ENCODE results near the gene PSMD3.
"Not testable (repeated sequence)": the region's sequence is repeated elsewhere in the genome, so short reads cannot be mapped to it uniquely, and the experiment has no call there.

Gene PSMD3

DNA sequence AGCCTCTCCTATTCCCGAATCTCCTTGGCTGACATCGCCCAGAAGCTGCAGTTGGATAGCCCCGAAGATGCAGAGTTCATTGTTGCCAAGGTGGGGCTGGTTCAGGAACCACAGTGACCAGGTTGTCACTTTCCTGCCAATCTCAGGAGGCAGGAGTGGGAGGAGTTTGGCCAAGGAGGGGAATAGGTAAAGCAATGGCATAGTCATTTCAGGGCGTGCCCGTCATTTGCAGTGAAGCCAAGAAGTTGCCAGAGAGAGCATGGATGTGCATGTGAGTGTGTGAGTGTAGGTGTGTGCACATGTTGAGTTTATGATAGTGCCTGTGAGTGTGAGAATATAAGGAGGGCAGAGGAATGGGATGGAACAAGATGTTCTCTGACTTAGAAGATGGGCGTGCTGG lies 14.8 kb downstream of the PSMD3 start:
- in situ Hi-C loops (cut with HindIII; ENCODE audit: low sequenced_read_pairs), result no loop called here

DNA sequence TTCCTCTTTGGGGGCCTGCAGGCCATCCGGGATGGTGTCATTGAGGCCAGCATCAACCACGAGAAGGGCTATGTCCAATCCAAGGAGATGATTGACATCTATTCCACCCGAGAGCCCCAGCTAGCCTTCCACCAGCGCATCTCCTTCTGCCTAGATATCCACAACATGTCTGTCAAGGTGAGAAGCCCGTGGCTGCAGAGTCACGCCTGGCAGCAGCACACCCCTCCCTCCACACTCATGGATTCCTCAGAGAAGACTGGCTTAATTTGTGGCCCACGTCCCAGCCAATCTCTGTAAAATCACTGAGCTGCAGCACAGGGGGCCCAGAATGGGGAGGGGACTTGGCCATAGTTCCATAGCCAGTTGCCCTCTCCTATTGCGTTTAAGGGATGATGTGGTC lies 15.6 kb downstream of the PSMD3 start:
- in situ Hi-C loops (cut with HindIII; ENCODE audit: low sequenced_read_pairs), result no loop called here

DNA sequence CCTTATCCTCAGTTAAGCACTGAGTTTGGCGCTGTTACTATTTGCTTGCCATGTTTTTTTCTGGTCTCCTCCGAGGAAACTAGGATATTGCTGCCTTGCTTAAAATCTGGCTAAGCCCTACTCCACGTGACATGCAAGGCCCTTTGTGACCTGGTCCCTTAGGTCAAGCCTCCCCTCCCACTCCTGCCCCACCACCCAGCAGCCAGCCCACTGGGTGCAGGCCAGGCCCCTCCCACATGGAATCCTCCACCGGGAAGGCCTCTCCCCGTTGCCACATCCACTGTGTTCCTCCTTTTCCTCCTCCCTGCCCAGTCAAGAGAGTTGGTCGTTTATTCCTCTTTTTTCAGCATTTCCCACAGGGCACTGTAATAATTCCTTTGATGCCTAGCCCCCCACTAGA lies 16.2 kb downstream of the PSMD3 start:
- in situ Hi-C loops (cut with HindIII; ENCODE audit: low sequenced_read_pairs), result no loop called here

DNA sequence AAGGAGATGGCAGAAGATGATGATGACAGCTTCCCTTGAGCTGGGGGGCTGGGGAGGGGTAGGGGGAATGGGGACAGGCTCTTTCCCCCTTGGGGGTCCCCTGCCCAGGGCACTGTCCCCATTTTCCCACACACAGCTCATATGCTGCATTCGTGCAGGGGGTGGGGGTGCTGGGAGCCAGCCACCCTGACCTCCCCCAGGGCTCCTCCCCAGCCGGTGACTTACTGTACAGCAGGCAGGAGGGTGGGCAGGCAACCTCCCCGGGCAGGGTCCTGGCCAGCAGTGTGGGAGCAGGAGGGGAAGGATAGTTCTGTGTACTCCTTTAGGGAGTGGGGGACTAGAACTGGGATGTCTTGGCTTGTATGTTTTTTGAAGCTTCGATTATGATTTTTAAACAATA lies 16.9 kb downstream of the PSMD3 start:
- in situ Hi-C loops (cut with HindIII; ENCODE audit: low sequenced_read_pairs), result no loop called here

DNA sequence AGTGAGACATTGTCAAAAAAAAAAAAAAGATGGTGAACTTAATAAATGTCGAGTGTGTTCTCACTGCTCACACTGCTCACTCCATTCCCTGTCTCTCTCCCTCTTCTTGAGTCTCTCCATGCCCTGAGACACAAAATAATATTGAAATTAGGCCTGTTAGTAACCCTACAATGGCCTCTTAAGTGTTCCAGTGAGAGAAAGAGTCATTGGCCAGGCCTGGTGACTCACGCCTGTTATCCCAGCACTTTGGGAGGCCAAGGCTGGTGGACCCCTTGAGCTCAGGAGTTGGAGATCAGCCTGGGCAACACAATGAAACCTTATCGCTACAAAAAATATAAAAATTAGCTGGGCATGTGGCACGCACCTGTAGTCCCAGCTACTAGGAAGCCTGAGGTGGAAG lies 18.5 kb downstream of the PSMD3 start:
- in situ Hi-C loops (cut with HindIII; ENCODE audit: low sequenced_read_pairs), result no loop called here

DNA sequence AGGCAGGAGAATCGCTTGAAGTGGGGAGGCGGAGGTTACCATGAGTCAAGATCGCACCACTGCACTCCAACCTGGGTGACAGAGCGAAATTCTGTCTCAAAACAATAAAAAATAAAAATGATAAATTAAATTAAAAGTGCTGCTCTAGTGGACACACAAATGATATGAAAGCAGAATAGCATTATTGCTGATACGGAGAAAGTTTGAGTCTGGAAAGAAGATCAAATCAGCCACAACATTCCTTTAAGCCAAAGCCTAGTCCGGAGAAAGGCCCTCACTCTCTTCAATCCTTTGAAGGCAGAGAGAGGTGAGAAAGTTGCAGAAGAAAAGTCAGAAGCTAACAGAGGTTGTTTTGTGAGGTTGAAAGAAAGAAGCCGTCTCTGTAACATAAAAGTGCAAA lies 19.6 kb downstream of the PSMD3 start:
- in situ Hi-C loops (cut with HindIII; ENCODE audit: low sequenced_read_pairs), result no loop called here

DNA sequence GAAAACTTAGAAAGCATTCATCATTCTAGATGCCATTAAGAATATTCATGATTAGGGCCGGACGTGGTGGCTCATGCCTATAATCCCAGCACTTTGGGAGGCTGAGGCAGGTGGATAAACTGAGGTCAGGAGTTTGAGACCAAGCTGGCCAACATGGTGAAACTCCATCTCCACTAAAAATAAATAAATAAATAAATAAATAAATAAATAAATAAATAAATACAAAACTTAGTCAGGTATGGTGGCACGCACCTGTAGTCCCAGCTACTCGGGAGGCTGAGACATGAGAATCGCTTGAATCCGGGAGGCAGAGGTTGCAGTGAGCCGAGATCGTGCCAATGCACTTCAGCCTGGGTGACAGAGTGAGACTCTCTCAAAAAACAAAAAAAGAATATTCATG lies 20.7 kb downstream of the PSMD3 start:
- in situ Hi-C loops (cut with HindIII; ENCODE audit: low sequenced_read_pairs), result not testable (repeated sequence)

DNA sequence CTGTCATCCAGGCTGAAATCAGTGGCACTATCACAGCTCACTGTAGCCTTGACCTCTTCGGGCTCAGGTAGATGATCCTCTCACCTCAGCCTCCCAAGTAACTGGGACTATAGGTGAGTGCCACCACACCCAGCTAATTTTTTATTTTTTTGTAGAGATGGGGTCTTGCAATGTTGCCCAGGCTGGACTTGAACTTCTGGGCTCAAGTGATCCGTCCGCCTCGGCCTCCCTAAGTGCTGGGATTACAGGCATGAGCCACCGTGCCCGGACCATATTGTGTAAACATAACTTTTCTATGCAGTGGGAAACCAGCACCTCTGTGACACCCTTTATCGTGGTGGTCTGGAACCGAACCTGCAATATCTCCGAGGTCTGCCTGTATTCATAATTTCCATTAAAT lies 23.5 kb downstream of the PSMD3 start:
- in situ Hi-C loops (cut with HindIII; ENCODE audit: low sequenced_read_pairs), result no loop called here

DNA sequence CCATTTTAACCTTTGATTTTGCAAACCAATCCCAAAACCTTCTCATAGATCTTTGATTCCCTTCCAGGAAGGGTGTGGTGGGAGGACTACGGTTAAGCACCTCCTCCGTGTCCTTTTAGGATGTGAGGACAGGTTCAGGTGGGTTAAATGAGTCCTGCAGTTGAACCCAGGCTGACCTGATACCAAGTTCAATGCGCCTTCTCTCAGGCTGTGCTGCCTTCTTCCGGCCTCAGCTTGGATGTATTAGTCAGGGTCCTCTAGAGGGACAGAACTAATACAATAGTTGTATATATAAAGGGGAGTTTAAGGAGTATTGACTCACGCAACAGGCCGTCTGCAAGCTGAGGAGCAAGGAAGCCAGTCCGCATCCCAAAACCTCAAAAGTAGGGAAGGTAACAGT lies 24.1 kb downstream of the PSMD3 start:
- in situ Hi-C loops (cut with HindIII; ENCODE audit: low sequenced_read_pairs), result no loop called here

DNA sequence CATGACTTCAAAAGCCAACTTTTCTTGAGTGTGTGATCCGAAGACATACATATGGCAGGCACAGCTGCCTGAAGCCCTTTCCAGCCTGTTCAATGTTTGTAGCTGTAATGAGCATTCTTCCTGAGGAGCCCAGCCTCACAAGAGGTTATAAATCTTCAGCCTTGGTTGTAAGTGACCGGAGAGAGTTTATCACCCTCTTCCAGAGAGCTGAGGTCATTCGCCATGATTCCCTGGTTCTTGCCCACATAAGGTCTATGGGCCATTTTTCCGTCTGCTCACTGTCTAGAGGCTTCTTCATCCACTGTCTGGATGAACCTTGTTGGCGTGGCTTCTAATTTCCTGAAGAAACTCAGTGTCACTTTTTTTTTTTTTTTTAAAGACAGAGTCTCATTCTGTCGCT lies 24.9 kb downstream of the PSMD3 start:
- in situ Hi-C loops (cut with HindIII; ENCODE audit: low sequenced_read_pairs), result no loop called here

DNA sequence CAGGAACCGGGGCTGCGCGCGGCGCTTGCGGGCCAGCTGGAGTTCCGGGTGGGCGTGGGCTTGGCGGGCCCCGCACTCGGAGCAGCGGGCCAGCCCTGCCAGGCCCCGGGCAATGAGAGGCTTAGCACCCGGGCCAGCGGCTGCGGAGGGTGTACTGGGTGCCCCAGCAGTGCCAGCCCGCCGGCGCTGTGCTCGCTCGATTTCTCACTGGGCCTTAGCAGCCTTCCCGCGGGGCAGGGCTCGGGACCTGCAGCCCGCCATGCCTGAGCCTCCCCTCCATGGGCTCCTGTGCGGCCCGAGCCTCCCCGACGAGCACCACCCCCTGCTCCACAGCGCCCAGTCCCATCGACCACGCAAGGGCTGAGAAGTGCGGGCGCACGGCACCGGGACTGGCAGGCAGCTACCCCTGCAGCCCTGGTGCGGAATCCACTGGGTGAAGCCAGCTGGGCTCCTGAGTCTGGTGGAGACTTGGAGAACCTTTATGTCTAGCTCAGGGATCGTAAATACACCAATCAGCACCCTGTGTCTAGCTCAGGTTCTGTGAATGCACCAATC lies 30.4 kb downstream of the PSMD3 start:
- in situ Hi-C loops (cut with HindIII; ENCODE audit: low sequenced_read_pairs), result not testable (repeated sequence)

DNA sequence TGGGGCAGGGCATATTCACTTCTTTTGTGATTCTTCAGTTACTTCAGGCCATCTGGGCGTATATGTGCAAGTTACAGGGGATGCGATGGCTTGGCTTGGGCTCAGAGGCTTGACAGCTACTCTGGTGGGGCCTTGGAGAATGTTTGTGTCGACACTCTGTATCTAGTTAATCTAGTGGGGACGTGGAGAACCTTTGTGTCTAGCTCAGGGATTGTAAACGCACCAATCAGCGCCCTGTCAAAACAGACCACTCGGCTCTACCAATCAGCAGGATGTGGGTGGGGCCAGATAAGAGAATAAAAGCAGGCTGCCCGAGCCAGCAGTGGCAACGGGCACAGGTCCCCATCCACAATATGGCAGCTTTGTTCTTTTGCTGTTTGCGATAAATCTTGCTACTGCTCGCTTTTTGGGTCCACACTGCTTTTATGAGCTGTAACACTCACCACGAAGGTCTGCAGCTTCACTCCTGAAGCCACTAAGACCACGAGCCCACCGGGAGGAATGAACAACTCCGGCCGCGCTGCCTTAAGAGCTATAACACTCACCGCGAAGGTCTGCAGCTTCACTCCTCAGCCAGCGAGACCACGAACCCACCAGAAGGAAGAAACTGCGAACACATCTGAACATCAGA lies 31.5 kb downstream of the PSMD3 start:
- in situ Hi-C loops (cut with HindIII; ENCODE audit: low sequenced_read_pairs), result not testable (repeated sequence)

DNA sequence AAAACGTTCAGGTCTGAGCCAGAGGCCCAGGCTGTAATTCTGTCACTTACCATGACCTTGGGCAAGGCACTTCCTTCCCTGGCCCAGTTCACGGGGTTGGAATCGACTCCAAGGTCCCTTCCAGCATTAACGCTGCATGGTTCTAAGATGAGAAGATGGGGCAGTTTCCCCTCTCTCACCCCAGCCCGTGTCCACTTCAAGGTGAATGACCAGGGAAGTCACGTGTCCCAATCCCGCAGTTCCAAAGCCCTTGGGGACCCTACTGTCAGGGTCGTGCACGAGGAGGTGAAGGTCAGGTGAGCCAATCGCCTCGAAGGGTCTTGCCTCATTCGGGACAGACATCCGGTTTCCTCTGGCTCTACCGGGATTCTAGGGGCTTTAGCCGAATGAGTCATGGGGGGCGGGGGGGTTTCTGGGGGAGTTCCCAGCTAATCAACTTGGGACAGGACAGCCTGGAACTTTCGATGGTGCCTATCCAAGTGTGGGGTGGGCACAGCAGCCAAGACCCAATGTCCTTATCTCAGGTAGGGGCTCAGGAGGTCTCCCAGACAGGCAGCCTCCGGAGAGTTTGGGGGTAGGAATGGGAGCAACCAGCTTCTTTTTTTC lies 33.9 kb downstream of the PSMD3 start:
- in situ Hi-C loops (cut with HindIII; ENCODE audit: low sequenced_read_pairs), result no loop called here

DNA sequence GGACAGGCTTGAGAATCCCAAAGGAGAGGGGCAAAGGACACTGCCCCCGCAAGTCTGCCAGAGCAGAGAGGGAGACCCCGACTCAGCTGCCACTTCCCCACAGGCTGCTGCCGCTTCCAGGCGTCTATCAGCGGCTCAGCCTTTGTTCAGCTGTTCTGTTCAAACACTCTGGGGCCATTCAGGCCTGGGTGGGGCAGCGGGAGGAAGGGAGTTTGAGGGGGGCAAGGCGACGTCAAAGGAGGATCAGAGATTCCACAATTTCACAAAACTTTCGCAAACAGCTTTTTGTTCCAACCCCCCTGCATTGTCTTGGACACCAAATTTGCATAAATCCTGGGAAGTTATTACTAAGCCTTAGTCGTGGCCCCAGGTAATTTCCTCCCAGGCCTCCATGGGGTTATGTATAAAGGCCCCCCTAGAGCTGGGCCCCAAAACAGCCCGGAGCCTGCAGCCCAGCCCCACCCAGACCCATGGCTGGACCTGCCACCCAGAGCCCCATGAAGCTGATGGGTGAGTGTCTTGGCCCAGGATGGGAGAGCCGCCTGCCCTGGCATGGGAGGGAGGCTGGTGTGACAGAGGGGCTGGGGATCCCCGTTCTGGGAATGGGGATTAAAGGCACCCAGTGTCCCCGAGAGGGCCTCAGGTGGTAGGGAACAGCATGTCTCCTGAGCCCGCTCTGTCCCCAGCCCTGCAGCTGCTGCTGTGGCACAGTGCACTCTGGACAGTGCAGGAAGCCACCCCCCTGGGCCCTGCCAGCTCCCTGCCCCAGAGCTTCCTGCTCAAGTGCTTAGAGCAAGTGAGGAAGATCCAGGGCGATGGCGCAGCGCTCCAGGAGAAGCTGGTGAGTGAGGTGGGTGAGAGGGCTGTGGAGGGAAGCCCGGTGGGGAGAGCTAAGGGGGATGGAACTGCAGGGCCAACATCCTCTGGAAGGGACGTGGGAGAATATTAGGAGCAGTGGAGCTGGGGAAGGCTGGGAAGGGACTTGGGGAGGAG lies 34.7 kb downstream of the PSMD3 start, which contains the start of gene CSF3:
Gene CSF3, plus strand, starts transcription at position 436 of the 993 bp plus-strand sequence. Its CDS starts 35 bp downstream, at position 471.
- in situ Hi-C loops (cut with HindIII; ENCODE audit: low sequenced_read_pairs), result no loop called here

DNA sequence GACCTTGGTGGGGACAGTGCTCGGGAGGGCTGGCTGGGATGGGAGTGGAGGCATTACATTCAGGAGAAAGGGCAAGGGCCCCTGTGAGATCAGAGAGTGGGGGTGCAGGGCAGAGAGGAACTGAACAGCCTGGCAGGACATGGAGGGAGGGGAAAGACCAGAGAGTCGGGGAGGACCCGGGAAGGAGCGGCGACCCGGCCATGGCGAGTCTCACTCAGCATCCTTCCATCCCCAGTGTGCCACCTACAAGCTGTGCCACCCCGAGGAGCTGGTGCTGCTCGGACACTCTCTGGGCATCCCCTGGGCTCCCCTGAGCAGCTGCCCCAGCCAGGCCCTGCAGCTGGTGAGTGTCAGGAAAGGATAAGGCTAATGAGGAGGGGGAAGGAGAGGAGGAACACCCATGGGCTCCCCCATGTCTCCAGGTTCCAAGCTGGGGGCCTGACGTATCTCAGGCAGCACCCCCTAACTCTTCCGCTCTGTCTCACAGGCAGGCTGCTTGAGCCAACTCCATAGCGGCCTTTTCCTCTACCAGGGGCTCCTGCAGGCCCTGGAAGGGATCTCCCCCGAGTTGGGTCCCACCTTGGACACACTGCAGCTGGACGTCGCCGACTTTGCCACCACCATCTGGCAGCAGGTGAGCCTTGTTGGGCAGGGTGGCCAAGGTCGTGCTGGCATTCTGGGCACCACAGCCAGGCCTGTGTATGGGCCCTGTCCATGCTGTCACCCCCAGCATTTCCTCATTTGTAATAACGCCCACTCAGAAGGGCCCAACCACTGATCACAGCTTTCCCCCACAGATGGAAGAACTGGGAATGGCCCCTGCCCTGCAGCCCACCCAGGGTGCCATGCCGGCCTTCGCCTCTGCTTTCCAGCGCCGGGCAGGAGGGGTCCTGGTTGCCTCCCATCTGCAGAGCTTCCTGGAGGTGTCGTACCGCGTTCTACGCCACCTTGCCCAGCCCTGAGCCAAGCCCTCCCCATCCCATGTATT lies 35.7 kb downstream of the PSMD3 start:
- in situ Hi-C loops (cut with HindIII; ENCODE audit: low sequenced_read_pairs), result no loop called here

DNA sequence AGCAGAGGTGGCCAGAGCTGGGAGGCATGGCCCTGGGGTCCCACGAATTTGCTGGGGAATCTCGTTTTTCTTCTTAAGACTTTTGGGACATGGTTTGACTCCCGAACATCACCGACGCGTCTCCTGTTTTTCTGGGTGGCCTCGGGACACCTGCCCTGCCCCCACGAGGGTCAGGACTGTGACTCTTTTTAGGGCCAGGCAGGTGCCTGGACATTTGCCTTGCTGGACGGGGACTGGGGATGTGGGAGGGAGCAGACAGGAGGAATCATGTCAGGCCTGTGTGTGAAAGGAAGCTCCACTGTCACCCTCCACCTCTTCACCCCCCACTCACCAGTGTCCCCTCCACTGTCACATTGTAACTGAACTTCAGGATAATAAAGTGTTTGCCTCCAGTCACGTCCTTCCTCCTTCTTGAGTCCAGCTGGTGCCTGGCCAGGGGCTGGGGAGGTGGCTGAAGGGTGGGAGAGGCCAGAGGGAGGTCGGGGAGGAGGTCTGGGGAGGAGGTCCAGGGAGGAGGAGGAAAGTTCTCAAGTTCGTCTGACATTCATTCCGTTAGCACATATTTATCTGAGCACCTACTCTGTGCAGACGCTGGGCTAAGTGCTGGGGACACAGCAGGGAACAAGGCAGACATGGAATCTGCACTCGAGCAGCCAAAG lies 36.9 kb downstream of the PSMD3 start:
- in situ Hi-C loops (cut with HindIII; ENCODE audit: low sequenced_read_pairs), result no loop called here

DNA sequence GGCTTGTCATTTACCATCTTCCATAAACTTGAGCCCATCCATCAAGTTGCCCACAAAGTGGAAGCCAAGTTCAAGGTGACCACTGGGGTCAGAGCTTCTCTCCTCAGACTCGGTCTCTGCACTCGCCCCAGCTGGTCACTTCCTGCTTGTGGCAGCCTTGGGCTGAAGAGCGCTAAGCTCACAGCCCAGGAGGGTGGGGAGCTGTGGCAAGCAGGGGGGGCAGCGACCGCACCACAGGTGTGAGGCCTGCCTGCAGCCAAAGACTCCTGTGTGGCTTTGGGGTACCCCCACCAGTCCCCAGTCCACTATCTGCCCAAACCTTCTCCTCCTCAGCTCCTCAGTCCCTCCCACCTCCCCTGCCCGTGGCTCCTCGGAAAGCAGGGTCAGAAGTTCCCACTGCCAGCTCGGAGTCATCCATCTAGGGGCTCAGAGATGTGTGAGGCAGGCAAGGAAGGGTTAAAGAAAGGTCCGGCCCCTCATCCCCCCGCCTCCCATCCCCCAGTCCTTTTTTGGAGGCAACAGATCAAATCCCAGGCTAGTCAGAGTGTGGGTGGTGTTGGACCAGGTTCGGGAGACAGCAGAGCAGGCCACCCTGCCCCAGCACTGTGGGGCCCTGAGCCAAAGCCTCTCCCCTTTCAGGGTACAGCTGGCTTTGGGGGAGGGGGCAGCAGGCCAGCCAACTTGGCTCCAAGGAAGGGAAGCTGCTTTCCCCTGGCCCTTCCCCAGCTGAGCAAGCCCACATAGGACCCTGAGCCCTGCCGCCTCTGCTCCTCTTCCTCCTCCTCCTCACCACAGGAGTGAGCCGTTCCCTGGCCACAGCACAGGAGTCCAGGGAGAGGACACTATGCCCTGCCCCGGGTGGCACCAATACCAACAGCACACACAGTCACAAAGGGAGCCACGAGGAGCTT lies 37.9 kb downstream of the PSMD3 start:
- in situ Hi-C loops (cut with HindIII; ENCODE audit: low sequenced_read_pairs), result no loop called here

DNA sequence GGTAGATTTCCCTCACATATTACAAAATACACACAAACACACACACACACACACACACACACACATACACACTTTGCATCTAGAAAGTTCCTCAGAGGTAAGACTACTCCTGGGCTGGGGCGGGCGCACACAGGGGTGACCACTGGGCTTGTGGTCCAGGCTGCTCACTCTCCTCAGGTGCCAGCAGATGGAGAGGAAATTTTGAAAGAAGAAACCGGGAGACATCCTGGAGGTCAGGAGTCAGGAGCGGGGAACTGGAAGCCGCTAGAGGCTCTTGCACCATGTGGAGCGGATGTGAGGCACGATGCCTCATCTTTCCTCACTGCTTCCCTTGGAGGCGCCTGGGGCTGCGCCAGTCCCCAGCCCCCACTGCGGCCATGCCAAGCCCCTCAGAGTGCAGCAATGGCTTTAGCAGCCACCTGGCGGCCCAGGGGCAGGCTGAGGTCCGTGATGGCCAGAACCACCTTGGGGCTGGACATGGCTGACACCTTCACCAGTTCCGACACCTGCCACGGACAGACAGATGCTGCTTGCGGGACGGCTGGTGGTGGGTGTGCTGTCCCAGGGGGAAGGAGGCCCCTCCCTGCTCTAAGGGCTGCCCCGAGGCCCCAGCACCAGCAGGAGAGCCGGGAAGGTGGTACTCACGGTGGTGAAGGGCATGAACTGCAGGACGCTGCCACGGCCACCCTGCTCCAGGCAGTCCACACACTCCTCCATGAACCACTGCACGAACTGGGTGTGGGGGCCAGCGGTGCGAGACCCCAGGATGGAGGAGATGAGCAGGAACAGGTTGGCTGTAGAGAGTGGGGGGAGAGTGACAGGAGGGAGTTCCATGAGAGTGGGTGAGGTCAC lies 38.8 kb downstream of the PSMD3 start:
- in situ Hi-C loops (cut with HindIII; ENCODE audit: low sequenced_read_pairs), result no loop called here
